CD4-positive, alpha-beta T cell treated with Interleukin-4 for 4 hours (primary cell): ENCODE data around the gene TATDN3.
A peak's percentile ranks its signal among the peaks of the same experiment; 100 is the strongest.
"Not testable (repeated sequence)": the region's sequence is repeated elsewhere in the genome, so short reads cannot be mapped to it uniquely, and the experiment has no call there.

Experiments
- DNase-seq: peaks from one replicate; pipeline ENCODE4 v3.0.0-alpha.2; 2020

Gene TATDN3

GRCh38 chr1:212791676-212792395 is at the start of gene TATDN3, which contains the start of gene NSL1:
TATDN3 (plus strand) TSS chr1:212791894; CDS start chr1:212791922, 28 bp downstream.
NSL1 (minus strand) TSS chr1:212791777; CDS start chr1:212791763, 14 bp downstream.
- DNase-seq: peak; percentile 94

GRCh38 chr1:212743901-212744475 is 47.7 kb upstream of the TATDN3 start:
- DNase-seq: no peak

- no peak for DNase-seq
These were observed 46.4 kb upstream of the TATDN3 start for GRCh38 chr1:212745303-212745702.

GRCh38 chr1:212746546-212746945 is 45.1 kb upstream of the TATDN3 start:
- DNase-seq: no peak

GRCh38 chr1:212749821-212750535 is 41.7 kb upstream of the TATDN3 start:
- DNase-seq: peak; percentile 31

GRCh38 chr1:212752252-212752933 is 39.3 kb upstream of the TATDN3 start:
- peak; percentile 12 for DNase-seq

GRCh38 chr1:212752934-212753497 is 38.7 kb upstream of the TATDN3 start:
- DNase-seq: peak; percentile 27

GRCh38 chr1:212753749-212754148 is 37.9 kb upstream of the TATDN3 start:
- DNase-seq: no peak

GRCh38 chr1:212754193-212754592 is 37.5 kb upstream of the TATDN3 start:
- no peak for DNase-seq

- DNase-seq: no peak
These were observed 37.0 kb upstream of the TATDN3 start for GRCh38 chr1:212754680-212755079.

- DNase-seq: no peak
These were observed 32.0 kb upstream of the TATDN3 start for GRCh38 chr1:212759683-212760082.

GRCh38 chr1:212760126-212760823 is 31.4 kb upstream of the TATDN3 start:
- DNase-seq: peak; percentile 34

GRCh38 chr1:212762234-212762633 is 29.5 kb upstream of the TATDN3 start:
- DNase-seq: no peak

- no peak for DNase-seq
These were observed 28.9 kb upstream of the TATDN3 start for GRCh38 chr1:212762839-212763238.

- DNase-seq: not testable (repeated sequence)
These were observed 26.9 kb upstream of the TATDN3 start for GRCh38 chr1:212764718-212765281.

- DNase-seq: not testable (repeated sequence)
These were observed 24.9 kb upstream of the TATDN3 start for GRCh38 chr1:212766825-212767224.

GRCh38 chr1:212769459-212770167 is 22.1 kb upstream of the TATDN3 start:
- no peak for DNase-seq

- no peak for DNase-seq
These were observed 20.4 kb upstream of the TATDN3 start for GRCh38 chr1:212771341-212771740.

- DNase-seq: no peak
These were observed 18.7 kb upstream of the TATDN3 start for GRCh38 chr1:212773011-212773410.

- no peak for DNase-seq
These were observed 17.1 kb upstream of the TATDN3 start for GRCh38 chr1:212774584-212774983.

GRCh38 chr1:212775241-212775640 is 16.5 kb upstream of the TATDN3 start:
- DNase-seq: no peak
